ENCODE data around the gene SULF2.

DNA sequence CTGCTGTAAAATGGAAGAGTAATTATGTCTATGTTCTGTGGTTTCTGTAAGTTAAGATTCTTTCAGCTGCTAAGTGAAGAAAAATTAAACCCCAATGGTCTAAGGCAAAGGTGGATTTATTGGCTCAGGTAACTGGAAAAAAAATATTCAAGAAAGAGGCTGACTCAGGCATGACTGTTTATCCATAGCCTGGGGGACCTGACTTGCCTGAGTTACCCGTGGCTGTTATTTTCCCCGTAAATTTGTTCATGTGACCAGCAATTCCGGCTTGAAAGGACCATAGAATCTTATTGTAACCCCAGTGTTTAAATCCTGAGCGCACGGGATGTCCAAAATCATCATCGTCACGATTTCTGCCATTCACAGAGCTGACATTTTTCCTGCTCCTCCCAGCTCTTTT is 32.3 kb upstream of the SULF2 start:
- TF ChIP-seq EZH2 (IDR thresholded peaks at IDR 0.05) (no peak), EZH2phosphoT487 (IDR thresholded peaks at IDR 0.05) (no peak)
- TF ChIP-seq, protein P1, sequence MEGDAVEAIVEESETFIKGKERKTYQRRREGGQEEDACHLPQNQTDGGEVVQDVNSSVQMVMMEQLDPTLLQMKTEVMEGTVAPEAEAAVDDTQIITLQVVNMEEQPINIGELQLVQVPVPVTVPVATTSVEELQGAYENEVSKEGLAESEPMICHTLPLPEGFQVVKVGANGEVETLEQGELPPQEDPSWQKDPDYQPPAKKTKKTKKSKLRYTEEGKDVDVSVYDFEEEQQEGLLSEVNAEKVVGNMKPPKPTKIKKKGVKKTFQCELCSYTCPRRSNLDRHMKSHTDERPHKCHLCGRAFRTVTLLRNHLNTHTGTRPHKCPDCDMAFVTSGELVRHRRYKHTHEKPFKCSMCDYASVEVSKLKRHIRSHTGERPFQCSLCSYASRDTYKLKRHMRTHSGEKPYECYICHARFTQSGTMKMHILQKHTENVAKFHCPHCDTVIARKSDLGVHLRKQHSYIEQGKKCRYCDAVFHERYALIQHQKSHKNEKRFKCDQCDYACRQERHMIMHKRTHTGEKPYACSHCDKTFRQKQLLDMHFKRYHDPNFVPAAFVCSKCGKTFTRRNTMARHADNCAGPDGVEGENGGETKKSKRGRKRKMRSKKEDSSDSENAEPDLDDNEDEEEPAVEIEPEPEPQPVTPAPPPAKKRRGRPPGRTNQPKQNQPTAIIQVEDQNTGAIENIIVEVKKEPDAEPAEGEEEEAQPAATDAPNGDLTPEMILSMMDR (IDR thresholded peaks at IDR 0.05) = no peak
